Breast epithelium (tissue), 3 donors: Measurements from ENCODE around the gene ROR2.

ENCODE experiments used
- POLR2A ChIP-seq: fragments of 450-650 bp; IDR thresholded peaks from one replicate; pipeline ENCODE4 v1.6.1; 2016; ENCODE audit warnings: antibody characterized with exemption, mild to moderate bottlenecking, moderate library complexity
- TF ChIP-seq, protein P1 (sequence below), 3 donors: fragments of 450-650 bp; IDR thresholded peaks; one replicate each; pipeline ENCODE4 v1.5.1; 2016 to 2017; ENCODE audit warnings: antibody characterized with exemption in 3 of 3, mild to moderate bottlenecking in 3 of 3, moderate library complexity in 3 of 3

DNA sequence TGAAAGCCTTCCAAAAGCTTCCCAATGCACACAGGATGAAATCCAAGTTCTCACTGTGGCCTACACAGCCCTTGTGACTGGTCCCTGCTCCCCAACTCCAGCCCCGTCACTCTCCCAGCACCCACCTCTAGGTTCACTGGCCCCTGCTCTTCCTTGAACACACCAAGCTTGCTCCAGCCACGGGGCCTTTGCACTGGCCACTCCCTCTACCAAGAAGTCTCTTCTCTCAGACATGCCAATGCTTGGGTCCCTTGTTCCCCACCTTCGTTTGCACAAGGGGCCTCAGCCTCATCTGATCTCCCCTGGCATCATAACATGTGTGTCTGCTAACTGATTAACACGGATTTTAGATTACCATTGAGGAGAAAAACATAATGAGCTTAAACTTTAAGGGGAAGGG is 56.0 kb downstream of the ROR2 start:
- TF ChIP-seq, protein P1, sequence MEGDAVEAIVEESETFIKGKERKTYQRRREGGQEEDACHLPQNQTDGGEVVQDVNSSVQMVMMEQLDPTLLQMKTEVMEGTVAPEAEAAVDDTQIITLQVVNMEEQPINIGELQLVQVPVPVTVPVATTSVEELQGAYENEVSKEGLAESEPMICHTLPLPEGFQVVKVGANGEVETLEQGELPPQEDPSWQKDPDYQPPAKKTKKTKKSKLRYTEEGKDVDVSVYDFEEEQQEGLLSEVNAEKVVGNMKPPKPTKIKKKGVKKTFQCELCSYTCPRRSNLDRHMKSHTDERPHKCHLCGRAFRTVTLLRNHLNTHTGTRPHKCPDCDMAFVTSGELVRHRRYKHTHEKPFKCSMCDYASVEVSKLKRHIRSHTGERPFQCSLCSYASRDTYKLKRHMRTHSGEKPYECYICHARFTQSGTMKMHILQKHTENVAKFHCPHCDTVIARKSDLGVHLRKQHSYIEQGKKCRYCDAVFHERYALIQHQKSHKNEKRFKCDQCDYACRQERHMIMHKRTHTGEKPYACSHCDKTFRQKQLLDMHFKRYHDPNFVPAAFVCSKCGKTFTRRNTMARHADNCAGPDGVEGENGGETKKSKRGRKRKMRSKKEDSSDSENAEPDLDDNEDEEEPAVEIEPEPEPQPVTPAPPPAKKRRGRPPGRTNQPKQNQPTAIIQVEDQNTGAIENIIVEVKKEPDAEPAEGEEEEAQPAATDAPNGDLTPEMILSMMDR (IDR thresholded peaks at IDR 0.05) = no peak
- TF ChIP-seq POLR2A = no peak
